ENCODE data around the gene GHR. TPM values are rescaled to one million over a fixed set of nuclear protein-coding genes. Genes with fewer than 3 reads are reported as not detected.

Gene GHR
- total and polyA plus RNA-seq, 2 donors (not counting 3 experiments of a cell fraction or from before 2014, with no cell fraction given): 0.27 to 0.28 TPM

- Histone ChIP-seq H3K4me3 (replicated peaks in 1 of 3; ENCODE audit: insufficient read depth in 1 of 3, low read depth in 1 of 3, low read length in 3 of 3) (no peak overlapping the region), H2AFZ (ENCODE audit: low read depth, low read length) (no peak overlapping the region), H3K9ac (replicated peaks; ENCODE audit: extremely low read depth, insufficient read depth, low read length) (no peak overlapping the region), H3K27ac (ENCODE audit: insufficient read depth, low read depth, low read length) (no peak overlapping the region), H3K27me3 (ENCODE audit: control insufficient read depth in 2 of 2, insufficient read depth in 2 of 2, low read length in 2 of 2) (peaks cover 2% of the 10 kb centered on the region in 2 experiments), H3K9me3 (replicated peaks; ENCODE audit: control insufficient read depth, insufficient read depth, low read length) (no peaks in the 10 kb centered on the region), H3K79me2 (ENCODE audit: control insufficient read depth, insufficient read depth, low read length) (no peaks in the 10 kb centered on the region), H3K36me3 (ENCODE audit: control insufficient read depth in 2 of 2, extremely low read depth in 1 of 2, insufficient read depth in 2 of 2, low read length in 2 of 2) (no peaks in the 10 kb centered on the region), H3K9me1 (replicated peaks; ENCODE audit: control insufficient read depth, extremely low read depth, insufficient read depth, low read length) (no peaks in the 10 kb centered on the region), H3K4me1 (ENCODE audit: control insufficient read depth, extremely low read depth, insufficient read depth, low read length) (no peaks in the 10 kb centered on the region), H3K4me2 (ENCODE audit: insufficient read depth, low read length) (no peak overlapping the region), H4K20me1 (replicated peaks; ENCODE audit: control insufficient read depth, extremely low read depth, insufficient read depth, low read length) (no peaks in the 10 kb centered on the region)
- CTCF ChIA-PET: no interaction called here
- no peak for DNase-seq (ENCODE audit: low read depth, low spot score)
- dilution Hi-C loops (cut with MboI; ENCODE audit: extremely low pct_ligation_motif_present, low sequenced_read_pairs): no loop called here
- TF ChIP-seq MAX (IDR thresholded peaks at IDR 0.05; ENCODE audit: insufficient read depth, insufficient read length) (no peak), GATA2 (IDR thresholded peaks at IDR 0.05; ENCODE audit: insufficient read depth, insufficient read length, low read depth, low read length) (no peak), MYC (IDR thresholded peaks at IDR 0.05; ENCODE audit: low read depth, low read length) (no peak), CTCF (IDR thresholded peaks at IDR 0.05; ENCODE audit: extremely low read depth in 1 of 2, insufficient read depth in 1 of 2, low read depth in 1 of 2, low read length in 2 of 2) (no peak), POLR2AphosphoS5 (IDR thresholded peaks at IDR 0.05; ENCODE audit: insufficient read depth, low read depth, low read length) (no peak), FOS (IDR thresholded peaks at IDR 0.05; ENCODE audit: borderline replicate concordance, insufficient read depth, low read length) (no peak), JUN (IDR thresholded peaks at IDR 0.05; ENCODE audit: borderline replicate concordance, insufficient read depth, insufficient read length, low read depth) (no peak), EZH2 (IDR thresholded peaks at IDR 0.05; ENCODE audit: borderline replicate concordance, low read depth, low read length, severe bottlenecking) (no peak), POLR2A (IDR thresholded peaks at IDR 0.05; ENCODE audit: low read depth, low read length) (no peak)
- intact Hi-C loops (cut with micrococcal nuclease): no loop called here
- no peak for FAIRE-seq
- no TSS peak for BruUV-seq (replicated peaks)
- POLR2A ChIA-PET: no interaction called here
Observed at GRCh38 chr5:42719034-42719433, 295.8 kb downstream of the GHR start.
